Activated naive CD8-positive, alpha-beta T cell (primary cell): ENCODE data around the gene TARP.

Source experiments
- H3K27ac Mint-ChIP-seq: one replicate; pipeline ENCODE4 v1.8.0; 2021; ENCODE audit warnings: mixed read lengths
- H3K27me3 Mint-ChIP-seq: one replicate; pipeline ENCODE4 v1.8.0; 2021; ENCODE audit warnings: mixed read lengths
- H3K36me3 Mint-ChIP-seq: one replicate; pipeline ENCODE4 v1.8.0; 2021; ENCODE audit warnings: mixed read lengths
- H3K4me1 Mint-ChIP-seq: one replicate; pipeline ENCODE4 v1.8.0; 2021; ENCODE audit warnings: low read depth, mixed read lengths
- H3K4me3 Mint-ChIP-seq: one replicate; pipeline ENCODE4 v1.8.0; 2021; ENCODE audit warnings: mild to moderate bottlenecking, mixed read lengths
- H3K9me3 Mint-ChIP-seq: one replicate; pipeline ENCODE4 v1.8.0; 2021; ENCODE audit warnings: low read depth, mixed read lengths

TARP gene

DNA sequence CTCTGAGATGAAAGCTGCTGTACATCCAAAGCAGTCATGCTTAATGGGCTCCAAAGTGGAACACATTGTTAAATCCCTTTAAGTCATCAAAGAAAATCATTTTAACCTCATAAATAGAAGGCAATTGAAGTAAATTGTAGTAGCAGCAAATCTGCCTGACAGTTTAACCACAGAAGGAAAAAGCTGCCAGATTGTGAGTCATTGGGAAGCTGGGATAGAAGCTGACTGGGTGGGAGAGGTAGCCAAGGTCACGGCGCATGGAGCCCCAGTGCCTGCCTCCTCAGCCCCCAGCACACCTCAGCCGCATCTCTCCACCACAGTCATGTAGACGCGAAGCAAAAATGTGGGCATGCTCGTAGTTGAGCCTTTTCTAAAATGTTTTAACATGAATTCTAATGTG, 44.0 kb downstream of the TARP start:
- H3K4me3 Mint-ChIP-seq, result no peak overlapping the region

GRCh38 chr7:38224392-38224791, 49.0 kb downstream of the TARP start:
- no peak overlapping the region for H3K4me3 Mint-ChIP-seq
- H3K36me3 Mint-ChIP-seq, result peaks cover 6% of the 10 kb centered on the region
- H3K4me1 Mint-ChIP-seq, result peaks cover 4% of the 10 kb centered on the region
- H3K9me3 Mint-ChIP-seq, result no peaks in the 10 kb centered on the region
- H3K27me3 Mint-ChIP-seq, result no peaks in the 10 kb centered on the region
- no peak overlapping the region for H3K27ac Mint-ChIP-seq

More for the DNA sequence above, 44.0 kb downstream of the TARP start:
- Mint-ChIP-seq H3K9me3 (no peaks in the 10 kb centered on the region), H3K4me1 (peaks cover 28% of the 10 kb centered on the region), H3K36me3 (peaks cover 4% of the 10 kb centered on the region), H3K27me3 (no peaks in the 10 kb centered on the region), H3K27ac (peak overlapping the region; percentile 8)

DNA sequence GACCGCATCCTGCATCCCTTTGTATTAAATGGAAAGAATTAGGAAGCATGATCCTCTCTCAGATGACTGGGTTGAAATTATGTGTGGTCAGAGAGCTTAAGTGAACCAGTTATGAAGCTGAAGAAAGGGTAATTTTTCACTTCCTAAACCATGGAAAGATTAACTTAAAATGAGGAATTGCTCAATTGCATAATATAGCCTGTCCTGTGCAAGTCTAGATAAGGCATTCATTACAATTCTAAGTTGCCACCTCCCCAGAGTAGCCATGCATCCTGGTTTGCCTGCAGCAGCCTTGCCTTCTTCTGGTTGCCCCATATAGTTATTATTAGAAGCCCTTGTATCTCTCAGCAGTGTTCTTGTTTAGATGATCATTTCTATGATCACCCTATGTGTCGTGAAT, 50.1 kb downstream of the TARP start:
- Mint-ChIP-seq H3K27me3 (no peaks in the 10 kb centered on the region), H3K4me1 (peaks cover 4% of the 10 kb centered on the region), H3K4me3 (no peak overlapping the region), H3K36me3 (peaks cover 9% of the 10 kb centered on the region), H3K27ac (no peak overlapping the region), H3K9me3 (no peaks in the 10 kb centered on the region)

DNA sequence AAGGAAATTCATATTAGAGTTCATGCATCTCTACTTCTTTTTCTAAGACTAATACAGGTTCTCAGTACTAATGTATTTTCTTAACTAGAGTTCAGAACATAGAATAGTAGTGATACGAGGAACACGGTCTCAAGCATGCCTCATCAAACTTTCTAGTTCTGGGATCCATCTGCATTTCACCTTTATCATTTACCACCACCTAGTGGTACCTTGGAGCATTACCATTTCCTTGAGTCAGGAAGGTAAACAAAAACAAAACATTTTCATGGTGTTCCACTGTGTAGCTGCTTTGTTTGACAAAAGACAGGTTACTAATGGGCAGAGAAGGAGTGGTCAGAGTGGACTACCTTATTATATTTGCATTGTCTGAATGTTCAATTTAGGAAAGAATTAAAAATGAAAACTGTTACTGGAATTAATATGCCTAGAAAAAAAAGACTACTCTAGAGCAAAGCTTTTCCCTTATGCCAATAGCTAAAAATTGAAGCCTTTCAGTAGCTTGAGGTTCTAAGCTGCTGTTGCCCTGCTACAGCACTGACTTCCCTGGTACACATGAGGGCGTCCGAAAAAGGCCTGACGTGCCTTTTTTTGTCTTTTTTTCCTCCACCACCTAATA, 50.8 kb downstream of the TARP start:
- H3K9me3 Mint-ChIP-seq, result no peaks in the 10 kb centered on the region
- H3K4me3 Mint-ChIP-seq, result no peak overlapping the region
- peak overlapping the region; percentile 78 for H3K27ac Mint-ChIP-seq
- peaks cover 9% of the 10 kb centered on the region for H3K36me3 Mint-ChIP-seq
- H3K27me3 Mint-ChIP-seq, result no peaks in the 10 kb centered on the region
- peaks cover 4% of the 10 kb centered on the region for H3K4me1 Mint-ChIP-seq

DNA sequence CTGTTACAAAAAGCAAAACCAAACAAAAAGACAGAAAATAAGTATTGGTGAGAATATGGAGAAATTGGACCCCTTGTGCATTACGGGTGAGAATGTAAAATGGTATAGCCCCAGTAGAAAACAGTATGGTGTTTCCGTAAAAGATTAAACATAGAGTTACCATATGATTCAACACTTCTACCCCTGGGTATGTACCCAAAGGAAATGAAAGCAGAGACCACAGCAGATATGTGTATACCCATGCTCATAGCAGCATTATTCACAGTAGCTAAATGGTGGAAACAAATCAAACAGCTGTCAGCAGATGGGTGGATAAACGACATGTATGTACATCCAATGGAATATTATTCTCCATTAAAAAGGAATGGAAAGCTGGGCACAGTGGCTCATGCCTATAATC, 53.0 kb downstream of the TARP start:
- no peak overlapping the region for H3K4me3 Mint-ChIP-seq
- peaks cover 11% of the 10 kb centered on the region for H3K4me1 Mint-ChIP-seq
- H3K27ac Mint-ChIP-seq, result no peak overlapping the region
- H3K36me3 Mint-ChIP-seq, result peaks cover 12% of the 10 kb centered on the region
- no peaks in the 10 kb centered on the region for H3K27me3 Mint-ChIP-seq
- no peaks in the 10 kb centered on the region for H3K9me3 Mint-ChIP-seq

DNA sequence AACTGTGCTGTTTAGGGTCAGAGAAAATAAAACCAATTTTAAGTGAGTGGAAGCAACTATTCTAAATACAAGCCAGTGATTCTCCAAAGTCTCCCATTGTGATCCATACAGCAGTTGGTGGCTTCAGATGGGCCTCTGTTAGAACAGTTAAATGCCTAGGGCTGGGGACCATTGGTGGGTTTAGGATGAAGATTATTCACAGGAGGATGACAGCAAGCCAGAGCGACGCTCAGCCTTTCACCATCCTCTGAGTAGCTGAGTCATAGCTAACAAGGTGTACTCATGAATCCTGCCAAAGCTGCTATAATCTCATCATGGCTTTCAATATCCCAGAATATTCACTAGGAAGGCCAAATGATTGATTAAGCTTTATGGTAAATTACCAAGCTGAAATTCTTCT, 55.8 kb downstream of the TARP start:
- H3K36me3 Mint-ChIP-seq, result peaks cover 12% of the 10 kb centered on the region
- H3K4me3 Mint-ChIP-seq, result no peak overlapping the region
- no peaks in the 10 kb centered on the region for H3K9me3 Mint-ChIP-seq
- H3K27me3 Mint-ChIP-seq, result no peaks in the 10 kb centered on the region
- peaks cover 12% of the 10 kb centered on the region for H3K4me1 Mint-ChIP-seq
- H3K27ac Mint-ChIP-seq, result no peak overlapping the region

DNA sequence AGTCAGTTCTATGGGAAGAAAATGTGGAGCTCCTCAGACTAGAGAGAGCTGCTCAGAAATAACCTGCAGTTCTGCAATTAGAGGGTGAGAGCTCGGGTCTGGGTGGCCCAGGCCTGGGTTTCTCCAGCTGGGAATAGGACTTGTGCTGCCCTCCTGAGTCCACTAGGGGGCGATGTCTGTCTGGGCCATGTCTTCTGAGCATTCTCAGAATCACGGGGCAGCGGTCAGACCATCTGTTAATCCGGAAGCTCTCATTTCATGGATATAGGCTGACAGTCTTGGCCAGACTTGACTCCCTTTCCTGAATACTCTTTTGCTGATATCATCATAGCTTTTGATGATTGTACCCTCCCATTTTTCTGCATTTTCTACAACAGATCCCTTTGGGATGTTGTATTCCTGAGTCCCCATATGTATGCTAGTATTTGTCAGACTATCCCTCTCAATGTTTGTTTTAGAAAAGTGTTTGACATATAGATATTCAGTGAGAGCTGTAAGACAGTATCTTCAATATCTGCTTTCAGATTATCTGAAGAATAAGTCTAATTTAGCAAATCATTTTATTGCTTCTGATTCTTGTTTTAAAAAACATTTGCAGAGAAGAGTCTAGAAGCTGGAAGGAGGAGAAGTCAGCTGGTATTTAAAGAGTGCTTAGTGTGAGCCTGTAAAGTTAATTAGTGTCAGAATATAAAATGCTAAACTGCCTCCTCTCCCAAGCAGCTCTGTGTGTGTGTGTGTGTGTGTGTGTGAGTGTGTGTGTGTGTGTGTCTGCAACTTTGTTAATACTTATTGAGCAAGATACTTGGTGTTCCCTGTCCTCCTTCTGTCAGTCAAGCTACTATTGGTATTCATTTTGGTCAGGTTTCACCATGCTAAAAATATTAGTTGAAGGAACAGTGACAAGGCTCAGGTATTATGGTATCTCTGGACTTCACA, 57.4 kb downstream of the TARP start:
- H3K4me1 Mint-ChIP-seq, result peaks cover 8% of the 10 kb centered on the region
- no peak overlapping the region for H3K27ac Mint-ChIP-seq
- H3K27me3 Mint-ChIP-seq, result no peaks in the 10 kb centered on the region
- no peak overlapping the region for H3K4me3 Mint-ChIP-seq
- peaks cover 8% of the 10 kb centered on the region for H3K36me3 Mint-ChIP-seq
- no peaks in the 10 kb centered on the region for H3K9me3 Mint-ChIP-seq

GRCh38 chr7:38215115-38215514, 58.3 kb downstream of the TARP start:
- Mint-ChIP-seq H3K4me3 (no peak overlapping the region), H3K4me1 (peaks cover 8% of the 10 kb centered on the region), H3K27me3 (no peaks in the 10 kb centered on the region), H3K9me3 (no peaks in the 10 kb centered on the region), H3K27ac (no peak overlapping the region), H3K36me3 (peaks cover 8% of the 10 kb centered on the region)

GRCh38 chr7:38211940-38212339, 61.5 kb downstream of the TARP start:
- Mint-ChIP-seq H3K36me3 (no peaks in the 10 kb centered on the region), H3K4me3 (no peak overlapping the region), H3K27ac (no peak overlapping the region), H3K27me3 (no peaks in the 10 kb centered on the region), H3K4me1 (peaks cover 8% of the 10 kb centered on the region), H3K9me3 (no peaks in the 10 kb centered on the region)

DNA sequence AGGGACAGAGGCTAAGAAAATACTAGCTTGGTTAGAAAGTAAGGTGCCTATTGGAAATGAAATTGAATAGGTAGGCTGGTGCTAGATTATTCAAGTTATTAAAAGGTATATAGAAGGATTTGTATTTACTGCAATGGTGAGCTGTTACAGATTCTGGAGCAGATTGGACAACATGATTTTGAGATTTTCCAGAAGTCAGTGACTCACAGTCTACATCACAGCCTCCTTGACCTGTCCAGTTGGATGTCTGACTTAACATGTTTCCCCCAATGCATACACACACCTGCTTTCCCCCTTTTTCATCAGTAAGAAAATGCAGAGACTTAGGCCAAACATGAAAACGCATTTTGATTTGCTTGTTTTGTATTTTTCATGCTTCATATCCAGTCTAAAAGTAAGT, 62.0 kb downstream of the TARP start:
- no peaks in the 10 kb centered on the region for H3K27me3 Mint-ChIP-seq
- H3K9me3 Mint-ChIP-seq, result no peaks in the 10 kb centered on the region
- no peak overlapping the region for H3K4me3 Mint-ChIP-seq
- no peak overlapping the region for H3K27ac Mint-ChIP-seq
- H3K36me3 Mint-ChIP-seq, result no peaks in the 10 kb centered on the region
- peaks cover 8% of the 10 kb centered on the region for H3K4me1 Mint-ChIP-seq
